Activated CD8-positive, alpha-beta T cell treated with anti-CD3 and anti-CD28 coated beads, Interleukin-2, amount 10 ng/mL, durations not matched to agents 7 days and 5 days (primary cell): ENCODE results near the gene TGM5. TPM values are rescaled to one million over a fixed set of nuclear protein-coding genes. Genes with fewer than 3 reads are reported as not detected.
A peak's percentile ranks its signal among the peaks of the same experiment; 100 is the strongest.
"Not testable (repeated sequence)": the region's sequence is repeated elsewhere in the genome, so short reads cannot be mapped to it uniquely, and the experiment has no call there.

ENCODE experiments used
- ATAC-seq: fragments of 150-1000 bp; cut with Tn5 transposase; one replicate; pipeline ENCODE4 v1.10.0; 2021; ENCODE audit warnings: moderate library complexity
- CTCF ChIA-PET: fragments of 350-600 bp; sonication (Branson Sonifier 250); formaldehyde crosslinking; loops from one replicate; lab custom pipeline; 2021; ENCODE audit warnings: antibody characterized with exemption; lab: Charles Lee
- POLR2A ChIA-PET: fragments of 350-600 bp; sonication (Branson Sonifier 250); formaldehyde crosslinking; loops from one replicate; lab custom pipeline; 2021; ENCODE audit warnings: antibody characterized with exemption; lab: Charles Lee
- DNase-seq: peaks from one replicate; pipeline ENCODE4 v3.0.0-alpha.2; 2020
- H3K27ac Mint-ChIP-seq: one replicate; pipeline ENCODE4 v1.8.0; 2021; ENCODE audit warnings: mild to moderate bottlenecking, mixed read lengths
- H3K27me3 Mint-ChIP-seq: one replicate; pipeline ENCODE4 v1.8.0; 2021; ENCODE audit warnings: low read depth, mixed read lengths
- H3K36me3 Mint-ChIP-seq: one replicate; pipeline ENCODE4 v1.8.0; 2021; ENCODE audit warnings: low read depth, mixed read lengths
- H3K4me1 Mint-ChIP-seq: one replicate; pipeline ENCODE4 v1.8.0; 2021; ENCODE audit warnings: low read depth, mixed read lengths
- H3K4me3 Mint-ChIP-seq: one replicate; pipeline ENCODE4 v1.8.0; 2021; ENCODE audit warnings: mild to moderate bottlenecking, mixed read lengths
- H3K9me3 Mint-ChIP-seq: one replicate; pipeline ENCODE4 v1.8.0; 2022; ENCODE audit warnings: mixed read lengths; ENCODE audit not compliant: insufficient read depth
- total RNA-seq, 2 experiments: library from RNA; stranded (reverse); gene quantifications; one replicate each; pipeline ENCODE4 v1.2.3, GENCODE V29; 2021

The TGM5 gene
- total RNA-seq, 2 experiments from 2014 or later, result 0.31 to 0.37 TPM

DNA sequence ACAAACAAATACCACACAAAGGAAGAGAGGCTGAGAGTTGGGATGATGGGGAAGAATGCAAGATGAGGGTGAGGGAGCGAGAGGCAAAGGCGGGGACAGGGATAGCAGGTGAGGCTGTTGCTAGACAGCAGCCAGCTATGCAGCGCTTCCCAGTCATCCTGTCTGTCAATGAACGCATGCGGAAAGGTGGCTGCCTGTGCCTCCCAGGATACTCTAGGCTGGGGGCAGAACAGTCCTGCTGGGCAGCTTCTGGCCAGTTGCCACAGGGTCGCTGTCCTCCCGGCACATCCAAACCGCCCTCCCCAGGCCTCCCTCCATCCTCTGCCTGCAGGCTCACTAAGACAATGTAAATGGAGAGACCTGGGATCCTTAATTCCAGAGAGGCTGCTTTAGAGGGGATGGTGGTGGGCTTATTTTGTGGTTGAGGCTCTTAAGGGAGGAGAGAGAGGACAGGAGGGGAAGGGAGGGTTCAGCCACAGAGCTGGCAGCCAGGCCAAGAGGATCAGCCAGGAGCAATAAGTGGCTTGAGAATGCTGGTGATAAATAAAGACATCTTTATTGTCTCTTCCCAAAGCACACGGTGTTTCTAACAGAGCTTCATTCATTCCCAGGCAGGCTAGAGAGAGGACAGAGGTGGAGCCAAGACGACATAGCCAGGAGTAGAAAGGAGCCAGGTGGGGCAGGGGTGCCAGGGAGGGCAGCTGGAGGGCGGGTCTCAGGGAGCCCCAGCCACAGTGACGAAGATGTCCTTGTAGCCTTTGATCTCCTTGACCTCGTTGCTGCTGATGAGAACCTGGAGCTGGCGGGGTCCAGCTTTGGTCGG, 9.2 kb upstream of the TGM5 start:
- CTCF ChIA-PET, result interaction anchor here (1.0 to 6.5 kb wide), 3 partner anchors 8 to 50 kb away, joined by 3 to 41 read pairs (median 22); no protein-coding TSS in a partner anchor
- ATAC-seq, result no peak
- H3K27ac Mint-ChIP-seq, result no peak overlapping the region
- H3K4me1 Mint-ChIP-seq, result peaks cover 6% of the 10 kb centered on the region
- POLR2A ChIA-PET, result no interaction called here
- H3K9me3 Mint-ChIP-seq, result peaks cover 8% of the 10 kb centered on the region
- DNase-seq, result no peak
- H3K27me3 Mint-ChIP-seq, result peaks cover 6% of the 10 kb centered on the region
- peaks cover 7% of the 10 kb centered on the region for H3K36me3 Mint-ChIP-seq
- H3K4me3 Mint-ChIP-seq, result no peak overlapping the region

DNA sequence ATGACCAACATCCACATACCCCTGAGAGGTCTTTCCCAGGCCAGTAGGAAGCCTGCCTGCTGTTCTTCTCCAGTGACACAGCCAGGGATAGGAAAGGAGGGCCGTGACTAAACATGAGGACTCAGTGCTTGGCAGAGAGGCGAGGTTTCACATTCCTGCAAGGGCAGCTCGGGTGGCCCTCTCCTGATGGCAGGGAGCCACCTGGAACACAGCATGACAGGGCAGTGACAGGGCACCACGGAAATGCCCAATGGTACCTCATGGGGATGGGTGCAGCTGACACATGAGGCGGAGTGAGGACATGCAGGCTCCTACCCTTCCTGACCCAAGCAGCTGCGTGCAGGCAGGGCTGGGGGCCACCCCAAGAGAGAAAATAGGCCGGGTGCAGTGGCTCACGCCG, 7.4 kb upstream of the TGM5 start:
- no peak overlapping the region for H3K27ac Mint-ChIP-seq
- no peak overlapping the region for H3K4me3 Mint-ChIP-seq
- peaks cover 7% of the 10 kb centered on the region for H3K36me3 Mint-ChIP-seq
- ChIA-PET CTCF (no interaction called here), POLR2A (no interaction called here)
- ATAC-seq, result no peak
- H3K27me3 Mint-ChIP-seq, result peaks cover 6% of the 10 kb centered on the region
- no peak for DNase-seq
- H3K4me1 Mint-ChIP-seq, result peaks cover 19% of the 10 kb centered on the region
- H3K9me3 Mint-ChIP-seq, result peaks cover 8% of the 10 kb centered on the region

DNA sequence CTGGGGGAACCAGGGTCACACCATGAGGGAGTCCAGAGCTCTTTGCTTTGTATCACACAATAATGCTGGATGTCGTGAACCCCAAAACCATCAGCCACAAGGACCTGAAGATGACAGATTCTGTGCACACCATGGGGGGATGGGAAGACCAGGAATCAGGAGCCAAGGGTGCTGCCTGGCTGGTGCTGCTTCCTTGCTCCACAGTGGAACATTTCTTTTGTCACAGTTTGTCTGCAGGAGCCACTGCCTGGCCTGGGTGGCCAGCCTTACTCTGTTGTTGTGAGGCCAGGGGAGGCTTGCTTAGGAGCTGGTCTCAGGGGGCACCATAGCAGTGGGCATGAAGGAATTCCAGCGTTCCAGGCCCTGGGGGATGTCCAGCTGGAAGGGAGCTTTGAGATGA, 6.5 kb upstream of the TGM5 start:
- ATAC-seq (no peak), DNase-seq (no peak)
- ChIA-PET POLR2A (no interaction called here), CTCF (interaction anchor here (1.2 kb wide), 1 partner anchor 12 kb away, joined by 10 read pairs; no protein-coding TSS in a partner anchor)
- Mint-ChIP-seq H3K27ac (no peak overlapping the region), H3K4me1 (peaks cover 22% of the 10 kb centered on the region), H3K36me3 (peaks cover 7% of the 10 kb centered on the region), H3K27me3 (peaks cover 11% of the 10 kb centered on the region), H3K4me3 (no peak overlapping the region), H3K9me3 (peaks cover 8% of the 10 kb centered on the region)

DNA sequence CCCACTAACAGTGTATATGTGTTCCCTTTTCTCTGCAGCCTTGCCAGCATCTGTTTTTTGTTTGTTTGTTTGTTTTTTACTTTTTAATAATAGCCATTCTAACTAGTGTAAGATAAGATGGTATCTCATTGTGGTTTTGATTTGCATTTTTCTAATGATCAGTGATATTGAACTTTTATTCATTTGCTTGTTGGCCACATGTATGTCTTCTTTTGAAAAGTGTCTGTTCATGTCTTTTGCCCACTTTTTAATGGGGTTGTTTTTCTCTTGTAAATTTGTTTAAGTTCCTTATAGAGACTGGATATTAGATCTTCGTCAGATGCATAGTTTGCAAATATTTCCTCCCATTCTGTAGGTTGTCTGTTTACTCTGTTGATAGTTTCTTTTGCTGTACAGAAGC, 5.2 kb upstream of the TGM5 start:
- H3K36me3 Mint-ChIP-seq, DNase-seq, H3K4me3 Mint-ChIP-seq, H3K27ac Mint-ChIP-seq, H3K9me3 Mint-ChIP-seq, ATAC-seq, POLR2A ChIA-PET: not testable (repeated sequence)
- H3K4me1 Mint-ChIP-seq, result peaks cover 22% of the 10 kb centered on the region
- H3K27me3 Mint-ChIP-seq, result peaks cover 14% of the 10 kb centered on the region
- CTCF ChIA-PET, result interaction anchor here (6.6 to 7.0 kb wide), 2 partner anchors 14 to 48 kb away, joined by 41 to 155 read pairs; no protein-coding TSS in a partner anchor

DNA sequence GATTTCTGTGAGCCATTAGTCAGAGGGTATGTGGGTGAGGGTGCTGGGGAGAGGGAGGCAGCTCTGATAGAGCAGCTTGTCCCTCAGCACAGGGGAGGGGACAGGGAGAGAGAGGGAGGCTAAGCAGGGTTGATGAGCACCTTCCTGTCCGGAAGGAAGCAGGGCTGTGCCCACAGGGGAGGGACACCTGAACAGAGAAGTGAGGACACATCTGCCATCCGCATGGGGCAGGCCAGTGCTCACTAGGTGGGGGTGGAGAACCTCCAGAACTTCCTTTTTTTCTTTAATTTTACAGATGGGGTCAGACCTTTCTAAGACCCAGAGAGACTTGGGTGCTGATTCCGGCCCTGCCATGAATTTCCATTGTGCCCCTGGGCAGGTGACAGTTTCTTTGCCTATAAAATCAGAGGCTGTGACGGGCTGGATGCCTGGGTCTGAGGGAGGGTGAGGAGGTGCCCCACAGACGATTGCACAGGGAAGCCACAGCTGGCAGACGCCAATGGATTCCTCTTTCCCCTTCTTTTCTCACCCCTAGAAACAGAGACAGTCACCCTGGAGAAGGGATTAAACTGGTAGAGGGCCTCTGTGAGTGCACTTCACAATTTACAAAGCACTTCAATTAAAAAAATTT, 4.1 kb upstream of the TGM5 start:
- peaks cover 22% of the 10 kb centered on the region for H3K4me1 Mint-ChIP-seq
- H3K27ac Mint-ChIP-seq, result peak overlapping the region; percentile 74
- H3K4me3 Mint-ChIP-seq, result no peak overlapping the region
- peaks cover 17% of the 10 kb centered on the region for H3K27me3 Mint-ChIP-seq
- ATAC-seq (peak; percentile 88), DNase-seq (peak; percentile 54)
- ChIA-PET POLR2A (no interaction called here), CTCF (interaction anchor here (1.4 to 7.0 kb wide), 3 partner anchors 15 to 67 kb away, joined by 7 to 155 read pairs (median 41); no protein-coding TSS in a partner anchor)
- peaks cover 7% of the 10 kb centered on the region for H3K36me3 Mint-ChIP-seq
- peaks cover 8% of the 10 kb centered on the region for H3K9me3 Mint-ChIP-seq

DNA sequence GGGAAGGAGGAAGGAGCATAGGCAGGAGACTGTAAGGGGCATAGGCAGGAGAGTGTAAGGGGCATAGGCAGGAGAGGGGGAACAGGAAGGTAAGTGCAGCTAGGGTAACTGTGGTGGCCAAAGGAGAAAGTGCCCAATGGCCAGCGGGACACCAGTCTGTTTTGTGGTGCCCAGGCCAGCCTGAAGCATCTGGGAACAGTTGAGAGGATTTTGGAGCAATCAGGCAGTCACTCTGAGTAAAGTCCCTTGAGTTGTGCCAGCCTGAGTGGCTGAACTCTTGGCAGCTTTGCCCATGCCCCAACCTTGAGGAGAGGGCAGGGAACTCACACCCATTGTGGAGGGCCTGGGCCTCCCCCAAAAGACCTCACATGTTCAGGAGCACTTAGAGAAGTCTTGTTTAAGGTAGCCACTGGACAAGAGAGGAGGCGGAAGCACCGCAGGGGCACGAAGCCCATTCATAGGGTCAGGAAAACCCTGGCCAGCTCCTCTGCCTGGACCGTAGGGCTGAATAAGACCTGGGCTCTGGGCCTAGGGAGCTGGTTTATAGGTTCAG, 3.5 kb upstream of the TGM5 start:
- POLR2A ChIA-PET, result no interaction called here
- Mint-ChIP-seq H3K4me3 (no peak overlapping the region), H3K36me3 (peaks cover 7% of the 10 kb centered on the region), H3K4me1 (peaks cover 22% of the 10 kb centered on the region), H3K27ac (no peak overlapping the region), H3K27me3 (peaks cover 23% of the 10 kb centered on the region), H3K9me3 (peaks cover 8% of the 10 kb centered on the region)
- DNase-seq, result no peak
- no peak for ATAC-seq
- CTCF ChIA-PET, result interaction anchor here (0.6 to 7.0 kb wide), 5 partner anchors 15 to 272 kb away, joined by 3 to 155 read pairs (median 25); no protein-coding TSS in a partner anchor

DNA sequence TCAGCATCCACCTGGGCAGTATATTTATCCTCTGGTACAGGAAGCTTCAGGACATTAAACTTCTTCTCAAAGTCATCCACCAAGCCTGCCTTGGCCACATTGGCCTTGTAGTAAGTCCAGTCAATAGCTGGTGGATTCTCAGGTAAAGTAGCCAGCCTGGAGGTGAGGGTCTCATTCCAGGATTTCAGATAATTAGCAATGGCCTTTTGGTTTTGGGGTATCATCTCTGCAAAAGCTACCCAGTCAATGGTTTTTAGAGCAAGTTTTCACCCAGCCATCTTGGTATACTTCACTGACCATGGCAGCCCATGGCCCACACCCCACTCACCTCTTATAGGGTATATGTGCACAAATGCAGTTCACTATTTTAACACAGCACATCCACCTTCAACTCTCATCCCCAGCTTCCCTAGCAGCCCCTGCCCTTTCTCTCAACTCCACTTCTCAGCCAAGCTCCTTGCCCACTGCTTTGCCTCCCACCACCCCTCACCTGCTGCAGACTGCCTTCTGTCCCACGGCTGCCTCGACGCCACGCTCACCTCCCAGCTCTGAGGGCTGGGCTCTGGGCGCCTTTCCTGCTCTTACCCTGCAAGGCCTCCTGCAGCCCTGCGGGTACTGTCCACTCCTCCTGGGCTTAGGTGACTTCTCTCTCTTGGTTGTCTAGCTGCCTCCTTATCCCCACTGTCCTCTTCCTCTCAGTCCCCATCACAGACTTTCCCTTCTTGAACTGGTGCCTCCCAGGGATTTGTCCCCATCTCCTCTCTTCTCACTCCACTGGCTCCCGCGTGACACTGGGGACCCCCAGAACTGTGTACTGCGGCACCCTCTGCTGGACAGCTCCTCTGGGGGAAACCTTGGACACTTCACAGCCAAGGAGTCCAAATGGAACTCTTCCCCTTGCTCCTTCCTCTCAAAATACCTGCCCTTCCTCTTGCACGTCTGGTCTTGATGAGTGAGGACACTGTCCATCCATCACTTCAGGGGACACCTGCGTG, 1.7 kb upstream of the TGM5 start:
- Mint-ChIP-seq H3K4me1 (peaks cover 22% of the 10 kb centered on the region), H3K9me3 (peaks cover 8% of the 10 kb centered on the region), H3K36me3 (peaks cover 7% of the 10 kb centered on the region), H3K27ac (no peak overlapping the region), H3K4me3 (no peak overlapping the region), H3K27me3 (peaks cover 28% of the 10 kb centered on the region)
- ChIA-PET CTCF (interaction anchor here (0.8 to 7.0 kb wide), 14 partner anchors 8 to 529 kb away, joined by 3 to 155 read pairs (median 4); no protein-coding TSS in a partner anchor), POLR2A (interaction anchor here (0.9 kb wide), 1 partner anchor 15 kb away, joined by 4 read pairs; no protein-coding TSS in a partner anchor)
- peak; percentile 63 for DNase-seq
- ATAC-seq, result peak; percentile 59

DNA sequence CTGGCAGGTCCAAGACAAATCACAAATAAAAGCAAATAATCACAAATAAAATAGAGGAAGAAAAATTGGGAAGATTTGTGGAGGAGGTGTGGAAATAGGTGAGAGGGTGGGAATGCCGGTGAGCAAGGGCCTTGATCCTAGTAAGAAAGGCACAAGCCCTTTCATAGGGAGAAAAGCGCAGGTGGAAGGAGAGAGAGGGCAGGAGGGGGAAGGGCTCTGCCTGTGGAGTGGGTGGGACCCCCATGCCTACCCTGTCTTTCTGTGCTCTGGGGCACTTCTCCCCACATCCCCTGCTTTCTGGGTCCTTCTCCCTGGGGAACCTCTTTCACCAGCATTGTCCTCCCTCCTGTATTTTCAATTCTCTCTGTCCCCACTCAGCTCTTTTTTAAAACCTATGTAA, 711 bp upstream of the TGM5 start:
- peaks cover 6% of the 10 kb centered on the region for H3K36me3 Mint-ChIP-seq
- H3K27ac Mint-ChIP-seq, result no peak overlapping the region
- H3K4me1 Mint-ChIP-seq, result peaks cover 22% of the 10 kb centered on the region
- ATAC-seq (no peak), DNase-seq (no peak)
- ChIA-PET CTCF (interaction anchor here (1.0 to 7.0 kb wide), 12 partner anchors 12 to 528 kb away, joined by 3 to 155 read pairs (median 6); no protein-coding TSS in a partner anchor), POLR2A (no interaction called here)
- H3K9me3 Mint-ChIP-seq, result peaks cover 8% of the 10 kb centered on the region
- peaks cover 33% of the 10 kb centered on the region for H3K27me3 Mint-ChIP-seq
- no peak overlapping the region for H3K4me3 Mint-ChIP-seq

DNA sequence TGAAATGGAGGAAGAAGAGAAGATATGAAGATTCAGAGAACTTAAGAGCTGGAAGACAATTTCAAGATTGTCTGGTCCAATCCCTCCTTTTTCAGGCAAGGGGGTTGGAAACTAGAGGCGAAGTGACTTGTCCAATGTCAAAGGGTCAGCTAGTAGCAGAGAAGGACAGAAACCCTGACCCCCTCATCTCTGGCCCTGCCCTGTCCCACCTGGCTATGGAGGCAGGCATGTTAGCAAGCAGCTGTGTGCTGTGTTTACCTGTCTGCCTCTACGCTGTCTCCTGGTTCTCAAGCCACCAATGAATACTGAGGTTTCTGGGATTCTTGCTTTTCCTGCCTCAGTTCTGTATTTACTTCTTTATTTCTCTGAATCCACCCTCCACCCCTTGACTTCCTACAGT, 342 bp downstream of the TGM5 start:
- Mint-ChIP-seq H3K27ac (no peak overlapping the region), H3K4me1 (peaks cover 18% of the 10 kb centered on the region), H3K9me3 (no peaks in the 10 kb centered on the region), H3K36me3 (no peaks in the 10 kb centered on the region), H3K27me3 (peaks cover 40% of the 10 kb centered on the region), H3K4me3 (no peak overlapping the region)
- ATAC-seq, result no peak
- DNase-seq, result no peak
- ChIA-PET POLR2A (interaction anchor here (0.6 kb wide), 2 partner anchors 36 to 194 kb away, joined by 3 read pairs; no protein-coding TSS in a partner anchor), CTCF (interaction anchor here (1.0 to 7.0 kb wide), 6 partner anchors 16 to 62 kb away, joined by 3 to 155 read pairs (median 11); no protein-coding TSS in a partner anchor)

DNA sequence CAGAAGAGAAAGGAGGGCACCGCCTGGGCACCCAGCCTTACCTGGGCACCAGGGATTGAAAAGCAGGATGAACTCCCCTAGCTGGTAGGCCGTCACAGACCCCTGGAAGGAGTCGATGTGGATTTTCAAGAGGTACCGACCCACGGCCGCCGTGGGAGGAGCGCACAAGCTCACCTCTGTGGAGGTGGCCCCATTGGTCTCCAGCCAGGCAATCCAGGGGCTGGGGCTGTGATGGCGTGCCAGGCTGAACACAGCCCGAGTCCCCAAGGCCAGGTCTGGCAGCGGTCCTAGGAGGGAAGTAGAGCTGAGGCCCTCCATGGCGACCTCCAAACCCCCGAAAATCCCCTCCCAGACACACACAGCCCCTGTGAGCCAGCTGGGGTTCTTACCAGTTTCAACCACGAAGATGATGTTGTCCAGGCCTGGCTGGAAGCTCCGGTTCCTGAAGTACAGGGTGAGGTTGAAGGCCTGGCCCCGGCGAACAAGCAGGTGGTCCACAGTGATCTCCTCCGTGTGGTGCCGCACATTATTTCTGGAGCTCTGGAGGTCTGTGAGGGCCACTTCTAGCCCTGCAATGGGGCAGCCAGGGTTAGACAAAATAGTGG, 6.6 kb downstream of the TGM5 start:
- no peak for DNase-seq
- no peak overlapping the region for H3K27ac Mint-ChIP-seq
- H3K27me3 Mint-ChIP-seq, result peaks cover 22% of the 10 kb centered on the region
- no peaks in the 10 kb centered on the region for H3K9me3 Mint-ChIP-seq
- no peak overlapping the region for H3K4me3 Mint-ChIP-seq
- POLR2A ChIA-PET, result no interaction called here
- no peaks in the 10 kb centered on the region for H3K36me3 Mint-ChIP-seq
- ATAC-seq, result no peak
- CTCF ChIA-PET, result interaction anchor here (1.5 kb wide), 1 partner anchor 35 kb away, joined by 4 read pairs; no protein-coding TSS in a partner anchor
- no peaks in the 10 kb centered on the region for H3K4me1 Mint-ChIP-seq
